GM12878 (cell line): ENCODE measurements around the gene CLSTN2.

Experiments
- ATF7 ChIP-seq: fragments of 450-650 bp; IDR thresholded peaks from 2 replicates; pipeline ENCODE4 v1.6.1; 2016; ENCODE audit warnings: low read depth, mild to moderate bottlenecking
- CHD2 ChIP-seq: IDR thresholded peaks from 2 replicates; pipeline ENCODE4 v1.6.1; 2011; ENCODE audit warnings: low read depth, low read length, improper control_type of control experiment, borderline replicate concordance
- EGR1 ChIP-seq, 2 experiments: IDR thresholded peaks; 1 replicate in 1 of 2; 2 replicates in 1 of 2; pipeline ENCODE4 v1.6.1; 2011 to 2012; ENCODE audit warnings: low read depth in 2 of 2, low read length in 2 of 2, borderline replicate concordance in 1 of 2, mild to moderate bottlenecking in 1 of 2, moderate library complexity in 1 of 2
- EP300 ChIP-seq, 2 experiments: fragments of 150-350 bp in 1 of 2; IDR thresholded peaks; 2 replicates each; pipeline ENCODE4 v1.6.1; 2011 to 2012; ENCODE audit warnings: low read depth in 2 of 2, low read length in 2 of 2, borderline replicate concordance in 1 of 2, improper control_type of control experiment in 1 of 2, inconsistent platforms in 1 of 2; ENCODE audit not compliant: control insufficient read depth in 1 of 2
- GABPA ChIP-seq: IDR thresholded peaks from 2 replicates; pipeline ENCODE4 v1.6.1; 2014; ENCODE audit warnings: antibody characterized with exemption, low read depth, mild to moderate bottlenecking, inconsistent platforms
- HCFC1 ChIP-seq: fragments of 150-350 bp; IDR thresholded peaks from 2 replicates; pipeline ENCODE4 v1.6.1; 2014; ENCODE audit warnings: low read length
- POLR2A ChIP-seq: IDR thresholded peaks from 2 replicates; pipeline ENCODE4 v1.6.1; 2011; ENCODE audit warnings: low read depth, mild to moderate bottlenecking, low read length
- SUZ12 ChIP-seq: fragments of 200-600 bp; sonication (generic); IDR thresholded peaks from one replicate; pipeline ENCODE4 v1.6.1; 2018; ENCODE audit warnings: antibody characterized with exemption, mild to moderate bottlenecking; ENCODE audit not compliant: unreplicated experiment
- TF ChIP-seq, protein P1 (sequence below), 3 experiments: IDR thresholded peaks in 2 of 3; conservative IDR thresholded peaks in 1 of 3; 2 replicates each; pipeline ENCODE4 v1.5.1; 2011; ENCODE audit warnings: low read depth in 3 of 3, low read length in 3 of 3, mild to moderate bottlenecking in 3 of 3, control low read depth in 2 of 3, moderate library complexity in 2 of 3, inconsistent platforms in 1 of 3, mixed read lengths in 1 of 3; ENCODE audit not compliant: control insufficient read depth in 2 of 3, insufficient read depth in 1 of 3; ENCODE audit errors: extremely low read depth in 1 of 3
- TF ChIP-seq, protein P2 (sequence below): IDR thresholded peaks from 2 replicates; pipeline ENCODE4 v1.6.1; 2011; ENCODE audit warnings: low read depth, mild to moderate bottlenecking, low read length, moderate library complexity, borderline replicate concordance; ENCODE audit errors: extremely low read depth
- TF ChIP-seq, protein P3 (sequence below): fragments of 450-650 bp; IDR thresholded peaks from 2 replicates; pipeline ENCODE4 v1.6.1; 2017; ENCODE audit warnings: mild to moderate bottlenecking
- TF ChIP-seq, protein P4 (sequence below): IDR thresholded peaks from 2 replicates; pipeline ENCODE4 v1.6.1; 2012; ENCODE audit warnings: low read depth, low read length, improper control_type of control experiment
- TF ChIP-seq, protein P5 (sequence below): IDR thresholded peaks from 2 replicates; pipeline ENCODE4 v1.6.1; 2012; ENCODE audit warnings: low read length, inconsistent platforms

DNA sequence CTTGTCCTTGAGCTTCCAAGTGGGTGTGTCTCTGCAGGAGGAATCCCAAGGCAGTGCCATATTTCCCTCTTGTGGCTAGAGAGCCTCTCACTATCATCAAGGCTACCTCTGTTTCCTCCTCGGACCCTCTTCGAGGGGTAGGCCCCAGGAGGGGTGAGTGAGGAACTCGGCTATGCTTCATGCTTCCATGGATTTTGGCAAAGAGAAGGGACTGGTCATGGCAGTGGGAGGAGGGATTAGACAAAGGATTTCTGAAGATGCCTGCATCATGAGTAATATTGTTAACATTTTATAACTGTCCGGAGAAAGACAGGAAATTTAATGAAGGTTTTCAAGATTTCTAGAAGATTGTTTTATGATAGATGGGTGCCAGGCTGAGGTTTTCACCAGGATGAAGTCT lies 241.5 kb downstream of the CLSTN2 start:
- TF ChIP-seq, protein P1, sequence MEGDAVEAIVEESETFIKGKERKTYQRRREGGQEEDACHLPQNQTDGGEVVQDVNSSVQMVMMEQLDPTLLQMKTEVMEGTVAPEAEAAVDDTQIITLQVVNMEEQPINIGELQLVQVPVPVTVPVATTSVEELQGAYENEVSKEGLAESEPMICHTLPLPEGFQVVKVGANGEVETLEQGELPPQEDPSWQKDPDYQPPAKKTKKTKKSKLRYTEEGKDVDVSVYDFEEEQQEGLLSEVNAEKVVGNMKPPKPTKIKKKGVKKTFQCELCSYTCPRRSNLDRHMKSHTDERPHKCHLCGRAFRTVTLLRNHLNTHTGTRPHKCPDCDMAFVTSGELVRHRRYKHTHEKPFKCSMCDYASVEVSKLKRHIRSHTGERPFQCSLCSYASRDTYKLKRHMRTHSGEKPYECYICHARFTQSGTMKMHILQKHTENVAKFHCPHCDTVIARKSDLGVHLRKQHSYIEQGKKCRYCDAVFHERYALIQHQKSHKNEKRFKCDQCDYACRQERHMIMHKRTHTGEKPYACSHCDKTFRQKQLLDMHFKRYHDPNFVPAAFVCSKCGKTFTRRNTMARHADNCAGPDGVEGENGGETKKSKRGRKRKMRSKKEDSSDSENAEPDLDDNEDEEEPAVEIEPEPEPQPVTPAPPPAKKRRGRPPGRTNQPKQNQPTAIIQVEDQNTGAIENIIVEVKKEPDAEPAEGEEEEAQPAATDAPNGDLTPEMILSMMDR (IDR thresholded peaks at IDR 0.05 in 2 of 3, conservative IDR thresholded peaks at IDR 0.05 in 1 of 3; ENCODE audit: control insufficient read depth in 2 of 3, extremely low read depth in 1 of 3, insufficient read depth in 1 of 3, low read depth in 3 of 3, low read length in 3 of 3): no peak
- TF ChIP-seq EGR1 (IDR thresholded peaks at IDR 0.05; ENCODE audit: borderline replicate concordance in 1 of 2, low read depth in 2 of 2, low read length in 2 of 2) (no peak), HCFC1 (no peak), GABPA (no peak), POLR2A (no peak), EP300 (IDR thresholded peaks at IDR 0.05; ENCODE audit: borderline replicate concordance in 1 of 2, control insufficient read depth in 1 of 2, low read depth in 2 of 2, low read length in 2 of 2) (no peak), CHD2 (no peak), ATF7 (no peak), SUZ12 (no peak)
- TF ChIP-seq, protein P2, sequence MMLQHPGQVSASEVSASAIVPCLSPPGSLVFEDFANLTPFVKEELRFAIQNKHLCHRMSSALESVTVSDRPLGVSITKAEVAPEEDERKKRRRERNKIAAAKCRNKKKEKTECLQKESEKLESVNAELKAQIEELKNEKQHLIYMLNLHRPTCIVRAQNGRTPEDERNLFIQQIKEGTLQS: no peak
- TF ChIP-seq, protein P3, sequence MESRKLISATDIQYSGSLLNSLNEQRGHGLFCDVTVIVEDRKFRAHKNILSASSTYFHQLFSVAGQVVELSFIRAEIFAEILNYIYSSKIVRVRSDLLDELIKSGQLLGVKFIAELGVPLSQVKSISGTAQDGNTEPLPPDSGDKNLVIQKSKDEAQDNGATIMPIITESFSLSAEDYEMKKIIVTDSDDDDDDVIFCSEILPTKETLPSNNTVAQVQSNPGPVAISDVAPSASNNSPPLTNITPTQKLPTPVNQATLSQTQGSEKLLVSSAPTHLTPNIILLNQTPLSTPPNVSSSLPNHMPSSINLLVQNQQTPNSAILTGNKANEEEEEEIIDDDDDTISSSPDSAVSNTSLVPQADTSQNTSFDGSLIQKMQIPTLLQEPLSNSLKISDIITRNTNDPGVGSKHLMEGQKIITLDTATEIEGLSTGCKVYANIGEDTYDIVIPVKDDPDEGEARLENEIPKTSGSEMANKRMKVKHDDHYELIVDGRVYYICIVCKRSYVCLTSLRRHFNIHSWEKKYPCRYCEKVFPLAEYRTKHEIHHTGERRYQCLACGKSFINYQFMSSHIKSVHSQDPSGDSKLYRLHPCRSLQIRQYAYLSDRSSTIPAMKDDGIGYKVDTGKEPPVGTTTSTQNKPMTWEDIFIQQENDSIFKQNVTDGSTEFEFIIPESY: no peak
- TF ChIP-seq, protein P4, sequence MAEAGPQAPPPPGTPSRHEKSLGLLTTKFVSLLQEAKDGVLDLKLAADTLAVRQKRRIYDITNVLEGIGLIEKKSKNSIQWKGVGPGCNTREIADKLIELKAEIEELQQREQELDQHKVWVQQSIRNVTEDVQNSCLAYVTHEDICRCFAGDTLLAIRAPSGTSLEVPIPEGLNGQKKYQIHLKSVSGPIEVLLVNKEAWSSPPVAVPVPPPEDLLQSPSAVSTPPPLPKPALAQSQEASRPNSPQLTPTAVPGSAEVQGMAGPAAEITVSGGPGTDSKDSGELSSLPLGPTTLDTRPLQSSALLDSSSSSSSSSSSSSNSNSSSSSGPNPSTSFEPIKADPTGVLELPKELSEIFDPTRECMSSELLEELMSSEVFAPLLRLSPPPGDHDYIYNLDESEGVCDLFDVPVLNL: no peak
- TF ChIP-seq, protein P5, sequence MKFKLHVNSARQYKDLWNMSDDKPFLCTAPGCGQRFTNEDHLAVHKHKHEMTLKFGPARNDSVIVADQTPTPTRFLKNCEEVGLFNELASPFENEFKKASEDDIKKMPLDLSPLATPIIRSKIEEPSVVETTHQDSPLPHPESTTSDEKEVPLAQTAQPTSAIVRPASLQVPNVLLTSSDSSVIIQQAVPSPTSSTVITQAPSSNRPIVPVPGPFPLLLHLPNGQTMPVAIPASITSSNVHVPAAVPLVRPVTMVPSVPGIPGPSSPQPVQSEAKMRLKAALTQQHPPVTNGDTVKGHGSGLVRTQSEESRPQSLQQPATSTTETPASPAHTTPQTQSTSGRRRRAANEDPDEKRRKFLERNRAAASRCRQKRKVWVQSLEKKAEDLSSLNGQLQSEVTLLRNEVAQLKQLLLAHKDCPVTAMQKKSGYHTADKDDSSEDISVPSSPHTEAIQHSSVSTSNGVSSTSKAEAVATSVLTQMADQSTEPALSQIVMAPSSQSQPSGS: no peak
